ENCODE measurements around the gene GBX1. TPM values are rescaled to one million over a fixed set of nuclear protein-coding genes. Genes with fewer than 3 reads are reported as not detected.

The GBX1 gene
- total RNA-seq, 1 donor from 2014 or later = not detected

- Mint-ChIP-seq H3K9me3 (no peaks in the 10 kb centered on the region), H3K27ac (no peak overlapping the region), H3K4me3 (no peak overlapping the region), H3K4me1 (ENCODE audit: low read depth) (no peaks in the 10 kb centered on the region), H3K27me3 (ENCODE audit: insufficient read depth) (peaks cover 2% of the 10 kb centered on the region), H3K36me3 (ENCODE audit: low read depth) (no peaks in the 10 kb centered on the region)
- intact Hi-C loops (cut with micrococcal nuclease) = no loop called here
- no peak for DNase-seq (ENCODE audit: low spot score)
These were observed 66.6 kb downstream of the GBX1 start for GRCh38 chr7:151100921-151101320.

- H3K4me1 Mint-ChIP-seq (ENCODE audit: low read depth) = no peaks in the 10 kb centered on the region
- H3K27me3 Mint-ChIP-seq (ENCODE audit: insufficient read depth) = no peaks in the 10 kb centered on the region
- DNase-seq (ENCODE audit: low spot score) = no peak
- no peaks in the 10 kb centered on the region for H3K36me3 Mint-ChIP-seq (ENCODE audit: low read depth)
- intact Hi-C loops (cut with micrococcal nuclease) = no loop called here
- no peak overlapping the region for H3K4me3 Mint-ChIP-seq
- H3K27ac Mint-ChIP-seq = no peak overlapping the region
- H3K9me3 Mint-ChIP-seq = no peaks in the 10 kb centered on the region
These were observed 67.8 kb downstream of the GBX1 start for GRCh38 chr7:151099486-151100211.

Other genes with a start within 250 kb of the GBX1 start
- 0.20 and 0.49 TPM in 2 replicates for gene KCNH2, start 189.4 kb downstream of the GBX1 start, total RNA-seq
- gene NOS3, start 176.7 kb downstream of the GBX1 start, total RNA-seq = 12.2 and 12.8 TPM in 2 replicates
- 4.7 and 6.3 TPM in 2 replicates for gene ATG9B, start 143.2 kb downstream of the GBX1 start, total RNA-seq
- 56.9 and 57.9 TPM in 2 replicates for gene ABCB8, start 139.2 kb downstream of the GBX1 start, total RNA-seq
- 1.9 and 4.1 TPM in 2 replicates for gene ASIC3, start 119.2 kb downstream of the GBX1 start, total RNA-seq
- 24.9 and 28.1 TPM in 2 replicates for gene CDK5, start 109.8 kb downstream of the GBX1 start, total RNA-seq
- gene SLC4A2, start 108.1 kb downstream of the GBX1 start, total RNA-seq = 127 and 128 TPM in 2 replicates
- gene FASTK, start 86.9 kb downstream of the GBX1 start, total RNA-seq = 92.6 and 96.3 TPM in 2 replicates
- 55.3 and 63.4 TPM in 2 replicates for gene TMUB1, start 84.2 kb downstream of the GBX1 start, total RNA-seq
- gene AGAP3, start 81.2 kb downstream of the GBX1 start, total RNA-seq = 52.9 and 58.0 TPM in 2 replicates
- gene ASB10, start 19.6 kb upstream of the GBX1 start, total RNA-seq = not detected in 2 replicates
- not detected in 2 replicates for gene H2BK1, start 42.8 kb upstream of the GBX1 start, total RNA-seq
- gene ABCF2, start 59.5 kb upstream of the GBX1 start, total RNA-seq = 81.7 and 85.4 TPM in 2 replicates
- 45.6 and 48.5 TPM in 2 replicates for gene CHPF2, start 64.8 kb upstream of the GBX1 start, total RNA-seq
- gene SMARCD3, start 81.0 kb upstream of the GBX1 start, total RNA-seq = 2.4 and 3.1 TPM in 2 replicates
- 40.3 and 41.2 TPM in 2 replicates for gene NUB1, start 174.1 kb upstream of the GBX1 start, total RNA-seq
- gene WDR86, start 242.3 kb upstream of the GBX1 start, total RNA-seq = not detected in 2 replicates